Activated naive CD4-positive, alpha-beta T cell treated with anti-CD3 and anti-CD28 coated beads, Interleukin-2, amount 50 U/mL, for 72 hours (primary cell): Measurements from ENCODE around the gene STIP1. TPM values are rescaled to one million over a fixed set of nuclear protein-coding genes. Genes with fewer than 3 reads are reported as not detected.

Experiments used
- ATAC-seq, 2 donors: fragments of 150-1000 bp; cut with Tn5 transposase; 2 replicates each; pipeline ENCODE4 v1.10.0; 2021; ENCODE audit warnings: mild to moderate bottlenecking in 2 of 2, moderate library complexity in 2 of 2
- DNase-seq, 2 donors: peaks; one replicate each; pipeline ENCODE4 v3.0.0; 2021 to 2022; ENCODE audit warnings: low spot score in 2 of 2
- H3K27ac Mint-ChIP-seq, 2 donors: one replicate each; pipeline ENCODE4 v1.8.0; 2022; ENCODE audit warnings: mild to moderate bottlenecking in 2 of 2, mixed read lengths in 2 of 2
- H3K36me3 Mint-ChIP-seq, 2 donors: one replicate each; pipeline ENCODE4 v1.8.0; 2022; ENCODE audit warnings: mixed read lengths in 2 of 2
- H3K9me3 Mint-ChIP-seq, 2 donors: one replicate each; pipeline ENCODE4 v1.8.0; 2022; ENCODE audit warnings: mixed read lengths in 2 of 2
- total RNA-seq, 2 donors: library from RNA; stranded (reverse); gene quantifications; one replicate each; pipeline ENCODE4 v1.2.3, GENCODE V29; 2022

STIP1 gene
- total RNA-seq, 2 donors from 2014 or later, result 328 to 366 TPM

DNA sequence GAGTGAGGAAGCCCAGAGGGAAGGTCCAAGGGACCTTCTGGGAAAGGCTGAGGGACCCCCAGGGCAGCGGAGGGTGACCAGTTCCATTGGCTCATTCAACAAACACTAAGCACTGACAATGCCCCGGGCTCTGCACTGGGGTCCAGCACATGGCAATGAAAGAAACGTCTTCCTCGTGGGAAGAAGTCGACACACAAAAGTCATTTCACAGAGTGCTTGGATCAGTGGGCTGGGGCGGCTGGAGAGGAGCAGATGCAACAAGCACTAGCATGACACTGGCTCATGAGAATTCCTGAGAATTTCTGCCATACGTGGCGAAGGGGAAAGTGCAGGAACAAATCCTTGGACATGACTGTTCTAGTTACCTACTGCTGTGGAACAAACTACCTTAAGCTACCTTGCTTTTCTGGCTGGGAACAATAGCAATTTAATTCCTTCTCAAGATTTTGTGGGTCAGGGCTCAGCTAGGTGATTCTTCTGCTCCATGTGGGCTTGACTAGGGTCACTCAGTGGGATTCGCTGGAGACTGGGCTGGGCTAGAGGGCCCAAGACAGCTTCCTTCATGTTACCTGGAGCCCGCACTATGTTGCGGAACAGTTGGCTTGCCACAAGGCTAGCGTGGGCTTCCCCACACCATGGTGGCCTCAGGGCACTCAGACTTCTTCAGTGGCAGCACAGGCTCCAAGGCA, 6.9 kb upstream of the STIP1 start:
- DNase-seq (no peak), ATAC-seq (no peak)
- peaks cover under 1 to 3% of the 10 kb centered on the region in 2 donors for H3K9me3 Mint-ChIP-seq
- no peak overlapping the region for H3K27ac Mint-ChIP-seq
- H3K36me3 Mint-ChIP-seq, result peaks cover 0 to 16% of the 10 kb centered on the region in 2 donors

DNA sequence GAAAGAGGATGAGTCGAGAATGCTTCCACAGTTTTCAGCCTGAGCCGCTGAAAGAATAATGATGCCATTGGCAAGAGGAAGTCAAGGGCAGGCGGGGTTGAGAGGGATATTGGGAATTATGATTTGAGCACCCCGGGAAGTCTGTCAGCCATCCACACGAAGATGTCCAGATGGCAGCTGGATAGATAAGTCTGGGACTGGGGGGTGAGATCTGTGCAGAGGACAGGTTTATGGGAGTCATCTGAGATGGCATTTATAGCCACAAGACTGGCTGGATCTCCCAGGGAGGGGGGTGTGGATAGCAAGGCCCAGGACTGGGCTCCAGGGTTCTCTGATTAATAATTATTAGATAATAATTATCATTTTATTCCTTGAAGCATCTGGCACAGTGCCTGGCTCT, 5.1 kb upstream of the STIP1 start:
- H3K9me3 Mint-ChIP-seq, result no peaks in the 10 kb centered on the region
- H3K27ac Mint-ChIP-seq, result no peak overlapping the region
- ATAC-seq, result no peak
- H3K36me3 Mint-ChIP-seq, result peaks cover 2 to 13% of the 10 kb centered on the region in 2 donors
- DNase-seq, result no peak

DNA sequence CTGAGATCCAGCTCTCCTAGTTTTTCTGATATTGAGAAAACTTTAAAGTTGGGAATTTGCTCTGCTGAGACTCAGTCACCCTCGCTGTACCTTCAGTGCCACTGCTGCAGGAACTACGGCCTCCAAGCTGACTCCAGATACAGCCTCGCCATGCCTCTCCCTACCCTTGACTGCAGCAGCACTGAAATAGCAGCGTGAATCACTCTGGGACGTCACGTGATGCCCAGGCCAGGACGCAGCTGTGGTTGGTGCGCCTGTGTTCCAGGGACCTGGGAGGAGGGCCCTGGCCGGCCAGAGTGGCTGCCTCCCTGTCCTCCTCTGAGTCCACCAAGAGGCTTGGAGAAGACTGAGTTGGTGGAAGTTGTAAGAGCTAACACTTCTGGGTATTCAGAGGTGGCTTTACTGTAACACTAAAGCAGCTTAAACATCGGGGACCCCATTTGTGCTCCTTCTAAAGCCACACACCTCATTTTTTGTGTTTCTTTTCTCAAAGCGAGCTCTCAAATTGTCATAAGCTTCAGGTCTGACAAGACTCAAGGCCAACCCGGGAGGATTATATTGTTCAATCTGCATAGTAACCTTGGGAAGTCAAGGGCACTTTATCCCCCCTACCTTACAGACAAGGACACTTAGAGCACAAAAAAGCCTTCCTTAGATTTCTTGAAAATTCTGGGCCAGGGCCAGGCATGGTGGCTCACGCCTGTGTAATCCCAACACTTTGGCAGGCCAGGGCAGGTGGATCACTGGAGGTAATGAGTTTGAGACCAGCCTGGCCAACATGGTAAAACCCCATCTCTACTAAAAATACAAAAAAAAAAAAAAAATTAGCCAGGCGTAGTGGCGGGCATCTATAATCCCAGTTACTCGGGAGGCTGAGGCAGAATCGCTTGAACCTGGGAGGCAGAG, 4.2 kb upstream of the STIP1 start:
- H3K27ac Mint-ChIP-seq, result no peak overlapping the region
- ATAC-seq (peak in 1 of 2 donors; percentile 23), DNase-seq (peak; percentile 44 to 75)
- no peaks in the 10 kb centered on the region for H3K9me3 Mint-ChIP-seq
- H3K36me3 Mint-ChIP-seq, result peaks cover 6 to 17% of the 10 kb centered on the region in 2 donors

DNA sequence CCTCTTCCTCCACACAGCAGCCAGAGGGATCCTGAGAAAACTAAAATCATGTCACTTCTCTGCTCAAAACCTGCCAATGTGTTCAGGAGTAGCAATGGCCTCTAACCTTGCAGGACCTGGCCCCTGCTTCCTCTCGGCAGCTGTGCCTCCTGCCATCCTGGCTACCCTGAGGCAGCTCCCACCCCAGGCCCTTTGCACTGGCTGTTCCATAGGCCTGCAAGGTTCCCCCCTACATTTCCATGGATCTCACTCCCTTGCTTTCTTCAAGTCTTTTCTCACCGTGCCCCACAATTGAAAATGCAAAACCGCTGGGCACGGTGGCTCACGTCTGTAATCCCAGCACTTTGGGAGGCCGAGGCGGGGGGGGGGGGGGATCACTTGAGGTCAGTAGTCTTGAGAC, 2.1 kb upstream of the STIP1 start:
- no peak overlapping the region for H3K27ac Mint-ChIP-seq
- DNase-seq (no peak), ATAC-seq (no peak)
- no peaks in the 10 kb centered on the region for H3K9me3 Mint-ChIP-seq
- H3K36me3 Mint-ChIP-seq, result peaks cover 6 to 12% of the 10 kb centered on the region in 2 donors

DNA sequence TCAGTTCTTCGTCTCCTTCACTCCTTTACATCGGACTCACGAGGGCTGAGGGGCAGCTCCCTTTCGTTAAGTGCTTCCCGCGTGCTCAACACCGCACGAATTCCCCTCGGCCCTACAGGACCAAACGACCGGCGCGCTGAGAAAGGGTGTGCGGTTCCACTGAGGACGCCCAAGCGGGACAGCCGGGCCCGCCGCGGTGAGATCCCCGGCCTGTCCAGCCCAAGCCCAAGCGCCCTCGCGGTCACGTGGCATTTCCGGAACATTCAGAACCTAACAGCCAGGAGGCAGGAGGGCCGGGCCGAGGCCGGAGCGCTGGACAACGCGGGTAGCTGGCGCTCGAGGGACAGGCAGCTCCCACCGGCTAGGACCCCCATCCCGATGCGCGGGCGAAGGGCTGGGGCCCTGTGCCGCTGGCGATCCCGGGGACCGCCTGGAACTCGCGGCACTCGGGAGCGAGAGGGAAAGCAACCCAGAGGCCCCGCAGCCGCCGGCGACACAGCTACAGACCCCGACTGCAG, 737 bp upstream of the STIP1 start:
- peak in 1 of 2 donors; percentile 50 for DNase-seq
- ATAC-seq, result peak; percentile 1 to 15
- Mint-ChIP-seq H3K36me3 (peaks cover 6 to 10% of the 10 kb centered on the region in 2 donors), H3K27ac (peak overlapping the region in 1 of 2 donors; percentile 99), H3K9me3 (no peaks in the 10 kb centered on the region)

DNA sequence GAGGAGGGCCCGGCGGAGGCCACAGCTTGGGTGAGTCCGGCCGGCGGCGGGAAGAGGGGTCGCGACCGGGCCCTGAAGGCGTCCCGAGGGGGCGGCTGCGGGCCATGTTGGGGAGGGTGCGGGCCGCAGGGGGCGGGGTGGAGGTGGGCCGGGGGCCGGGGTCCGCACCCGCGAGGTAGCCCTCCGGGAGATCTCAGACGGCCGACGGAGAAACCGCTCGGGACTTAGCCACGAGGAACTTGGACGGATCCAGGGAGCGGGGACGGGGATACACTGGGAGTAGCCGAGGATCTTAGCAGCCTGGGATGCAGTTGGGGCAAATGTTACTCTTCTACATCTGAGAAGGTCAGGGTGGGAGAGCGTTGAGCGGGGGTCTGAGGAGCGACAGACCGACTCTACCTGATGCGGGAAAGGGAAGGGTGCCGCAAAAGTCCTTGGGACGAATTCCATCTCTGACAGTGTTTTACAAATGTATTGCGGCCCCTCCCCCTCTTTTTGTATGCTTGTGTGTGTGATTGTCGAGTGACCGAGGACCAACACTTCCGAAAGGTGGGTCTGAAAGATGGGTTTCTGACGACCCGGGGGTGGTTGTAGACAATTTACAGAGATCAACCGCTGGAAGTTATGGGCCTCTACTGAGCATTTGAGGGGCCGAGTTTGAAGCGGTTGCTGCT, 658 bp downstream of the STIP1 start:
- Mint-ChIP-seq H3K27ac (no peak overlapping the region), H3K36me3 (peaks cover 6 to 10% of the 10 kb centered on the region in 2 donors), H3K9me3 (no peaks in the 10 kb centered on the region)
- peak; percentile 54 to 71 for DNase-seq
- no peak for ATAC-seq

DNA sequence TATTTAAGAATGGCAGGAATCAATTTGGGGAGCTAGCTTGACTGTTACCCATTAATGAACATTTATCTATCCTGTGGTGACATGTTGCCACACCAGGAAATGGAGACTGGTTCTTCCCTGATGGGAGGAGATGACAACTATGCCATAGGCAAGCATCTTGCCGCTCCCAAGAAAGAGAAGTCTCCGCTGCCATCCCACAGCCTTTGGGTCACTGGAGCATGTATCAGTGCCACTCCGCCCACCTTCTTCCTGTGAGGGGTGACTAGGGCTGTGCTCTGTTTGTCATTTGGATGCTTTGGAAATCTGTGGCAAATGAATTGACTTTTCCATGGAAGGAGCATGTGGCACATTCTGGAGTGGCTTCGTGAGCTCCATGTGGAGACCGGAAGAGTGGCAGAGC, 6.5 kb downstream of the STIP1 start:
- Mint-ChIP-seq H3K9me3 (no peaks in the 10 kb centered on the region), H3K27ac (peak overlapping the region in 1 of 2 donors; percentile 82), H3K36me3 (peaks cover 31% of the 10 kb centered on the region in 2 donors)
- DNase-seq (no peak), ATAC-seq (no peak)

DNA sequence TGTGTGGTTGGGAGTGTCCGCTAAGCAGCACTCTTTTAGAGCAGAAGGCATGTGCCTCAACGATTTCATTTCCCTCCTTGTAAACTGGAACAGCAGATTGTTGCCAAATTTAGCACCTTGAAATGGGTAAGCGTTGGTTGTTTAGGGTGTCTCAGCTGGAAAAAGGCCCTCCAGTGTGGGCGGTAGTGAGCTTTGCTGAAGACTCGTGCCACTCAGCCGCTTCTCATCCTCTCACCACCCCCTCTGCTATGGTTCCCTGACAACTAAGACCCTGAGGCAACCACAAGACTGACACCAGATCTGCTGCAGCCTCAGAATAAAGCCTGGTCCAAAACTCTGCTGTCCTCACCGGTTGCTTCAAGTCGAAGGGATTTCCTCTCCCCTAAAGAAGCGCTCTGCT, 10.7 kb downstream of the STIP1 start:
- ATAC-seq, result no peak
- no peak overlapping the region for H3K27ac Mint-ChIP-seq
- H3K36me3 Mint-ChIP-seq, result peaks cover 34 to 43% of the 10 kb centered on the region in 2 donors

DNA sequence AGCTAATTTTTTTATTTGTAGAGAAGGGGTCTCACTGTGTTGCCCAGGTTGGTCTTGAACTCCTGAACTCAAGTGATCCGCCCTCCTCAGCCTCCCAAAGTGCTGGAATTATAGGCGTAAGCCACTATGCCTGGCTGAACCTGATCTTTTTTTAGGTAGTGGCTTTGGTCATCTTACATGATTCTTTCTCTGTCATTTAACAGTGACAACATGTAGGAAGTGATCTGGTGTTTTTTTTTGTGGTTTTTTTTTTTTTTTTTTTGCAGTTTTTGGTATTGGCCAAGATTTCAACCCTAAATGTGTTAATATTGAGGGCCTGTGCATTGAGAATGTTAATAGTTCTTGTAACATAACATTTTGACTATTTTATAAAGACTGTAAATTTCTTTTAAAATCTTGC, 12.5 kb downstream of the STIP1 start:
- H3K27ac Mint-ChIP-seq, result peak overlapping the region in 1 of 2 donors; percentile 36
- DNase-seq, result no peak
- ATAC-seq, result no peak
- H3K36me3 Mint-ChIP-seq, result peaks cover 39 to 48% of the 10 kb centered on the region in 2 donors
- no peaks in the 10 kb centered on the region for H3K9me3 Mint-ChIP-seq

More for the DNA sequence above, 10.7 kb downstream of the STIP1 start:
- H3K9me3 Mint-ChIP-seq, result no peaks in the 10 kb centered on the region
- no peak for DNase-seq

DNA sequence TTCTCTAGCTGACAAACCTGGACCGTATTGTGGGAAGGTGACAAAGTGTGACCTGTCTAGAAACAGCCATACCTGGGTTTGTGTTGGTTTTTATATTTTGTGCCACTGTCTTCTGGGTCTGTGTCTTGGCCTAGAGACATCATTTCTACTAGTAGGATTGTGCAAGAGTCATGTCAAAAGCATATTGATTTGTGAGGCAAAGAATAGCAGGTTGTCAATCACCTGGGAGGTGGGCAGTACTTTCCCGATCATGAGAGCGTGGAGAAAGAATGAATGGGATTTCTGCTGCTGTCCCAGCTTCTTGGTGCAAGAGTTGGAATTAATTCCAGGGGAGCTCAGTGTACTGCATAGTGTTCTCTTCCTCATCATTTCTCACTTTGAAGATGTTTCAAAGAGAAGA, 15.6 kb downstream of the STIP1 start:
- H3K27ac Mint-ChIP-seq, result peak overlapping the region; percentile 13 to 39
- DNase-seq (no peak), ATAC-seq (no peak)
- peaks cover 36 to 46% of the 10 kb centered on the region in 2 donors for H3K36me3 Mint-ChIP-seq
- H3K9me3 Mint-ChIP-seq, result no peaks in the 10 kb centered on the region

DNA sequence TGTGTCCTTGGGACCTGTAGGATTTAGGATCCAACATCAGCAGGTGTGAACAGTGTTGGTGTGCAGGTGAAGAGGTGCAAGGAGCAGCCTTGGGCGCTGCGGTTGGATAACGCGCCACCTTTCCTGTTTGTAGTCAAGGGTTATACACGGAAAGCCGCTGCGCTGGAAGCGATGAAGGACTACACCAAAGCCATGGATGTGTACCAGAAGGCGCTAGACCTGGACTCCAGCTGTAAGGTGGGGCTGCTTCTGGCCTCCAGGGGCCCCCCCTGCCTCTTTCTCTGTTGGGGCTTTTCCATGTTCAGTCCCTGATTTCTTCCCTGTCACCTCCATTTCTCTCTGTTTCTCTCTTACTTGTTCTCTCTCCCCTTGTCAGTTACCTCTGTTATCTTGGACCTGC, 17.0 kb downstream of the STIP1 start:
- peak overlapping the region in 1 of 2 donors; percentile 22 for H3K27ac Mint-ChIP-seq
- H3K9me3 Mint-ChIP-seq, result no peaks in the 10 kb centered on the region
- peaks cover 44 to 49% of the 10 kb centered on the region in 2 donors for H3K36me3 Mint-ChIP-seq
- DNase-seq, result no peak
- no peak for ATAC-seq

DNA sequence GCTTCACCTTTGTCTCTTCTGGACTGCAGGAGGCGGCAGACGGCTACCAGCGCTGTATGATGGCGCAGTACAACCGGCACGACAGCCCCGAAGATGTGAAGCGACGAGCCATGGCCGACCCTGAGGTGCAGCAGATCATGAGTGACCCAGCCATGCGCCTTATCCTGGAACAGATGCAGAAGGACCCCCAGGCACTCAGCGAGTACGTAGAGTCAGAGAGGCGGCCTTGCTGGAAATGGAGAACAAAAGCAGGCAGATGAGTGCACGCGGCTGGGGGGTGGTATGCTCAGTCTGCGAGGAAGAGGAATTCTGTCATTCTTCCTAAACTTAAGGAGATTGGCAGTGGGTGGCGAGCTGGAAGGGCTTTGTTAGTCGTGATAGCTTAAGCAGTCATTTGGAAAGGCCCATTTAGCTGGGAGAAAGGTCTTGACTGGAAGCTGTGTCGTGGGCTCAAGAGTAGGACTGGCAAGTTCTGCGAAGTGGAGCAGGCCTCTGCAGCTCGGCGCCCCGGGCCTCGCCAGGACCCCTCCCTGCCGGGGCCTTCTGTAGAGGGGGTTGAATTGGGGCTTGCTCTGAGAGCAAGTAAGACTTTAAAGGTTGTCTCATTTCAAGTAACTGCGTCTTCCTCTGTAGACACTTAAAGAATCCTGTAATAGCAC, 17.6 kb downstream of the STIP1 start:
- Mint-ChIP-seq H3K9me3 (no peaks in the 10 kb centered on the region), H3K27ac (peak overlapping the region in 1 of 2 donors; percentile 68), H3K36me3 (peaks cover 45 to 49% of the 10 kb centered on the region in 2 donors)
- DNase-seq (no peak), ATAC-seq (no peak)

DNA sequence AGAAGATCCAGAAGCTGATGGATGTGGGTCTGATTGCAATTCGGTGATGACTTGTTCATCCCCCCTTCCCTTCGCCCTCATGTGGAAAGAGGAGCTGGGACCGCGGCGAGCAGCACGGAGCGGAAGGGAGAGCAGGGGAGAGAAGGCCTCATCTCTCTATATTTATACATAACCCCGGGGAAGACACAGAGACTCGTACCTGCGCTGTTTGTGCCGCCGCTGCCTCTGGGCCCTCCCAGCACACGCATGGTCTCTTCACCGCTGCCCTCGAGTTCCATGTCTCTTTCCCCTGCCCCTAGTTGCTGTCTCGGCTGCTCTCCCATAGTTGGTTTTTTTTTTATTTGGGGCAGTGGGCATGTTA, 18.1 kb downstream of the STIP1 start:
- Mint-ChIP-seq H3K36me3 (peaks cover 49 to 50% of the 10 kb centered on the region in 2 donors), H3K27ac (peak overlapping the region; percentile 68 to 69), H3K9me3 (no peaks in the 10 kb centered on the region)
- no peak for DNase-seq
- ATAC-seq, result no peak

DNA sequence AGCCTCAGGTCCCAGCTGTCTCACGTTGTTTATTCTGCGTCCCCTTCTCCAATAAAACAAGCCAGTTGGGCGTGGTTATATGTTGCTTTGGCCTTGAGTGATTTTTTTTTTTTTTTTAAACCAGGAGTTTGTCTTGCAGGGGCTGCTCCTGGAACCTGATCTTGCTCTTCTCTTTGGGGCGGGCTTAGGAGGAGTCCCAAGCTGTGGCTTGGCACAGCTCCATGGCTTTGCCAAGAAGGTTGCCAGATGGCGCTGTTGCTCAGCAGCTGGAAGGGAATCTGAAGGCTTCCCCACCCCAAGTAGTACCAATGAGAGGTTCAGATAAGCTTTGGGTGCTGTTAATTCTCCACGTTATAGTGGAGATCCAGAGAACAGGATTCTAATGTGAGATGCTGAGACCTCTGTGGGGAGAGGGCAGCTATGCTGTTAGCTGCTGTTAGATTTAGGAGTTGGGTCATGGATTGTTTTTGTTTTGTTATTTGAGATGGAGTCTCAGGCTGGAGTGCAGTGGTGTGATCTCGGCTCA, 18.6 kb downstream of the STIP1 start:
- Mint-ChIP-seq H3K9me3 (no peaks in the 10 kb centered on the region), H3K36me3 (peaks cover 49 to 52% of the 10 kb centered on the region in 2 donors), H3K27ac (peak overlapping the region; percentile 69 to 92)
- DNase-seq (peak in 1 of 2 donors; percentile 75), ATAC-seq (peak in 1 of 2 donors; percentile 27)

DNA sequence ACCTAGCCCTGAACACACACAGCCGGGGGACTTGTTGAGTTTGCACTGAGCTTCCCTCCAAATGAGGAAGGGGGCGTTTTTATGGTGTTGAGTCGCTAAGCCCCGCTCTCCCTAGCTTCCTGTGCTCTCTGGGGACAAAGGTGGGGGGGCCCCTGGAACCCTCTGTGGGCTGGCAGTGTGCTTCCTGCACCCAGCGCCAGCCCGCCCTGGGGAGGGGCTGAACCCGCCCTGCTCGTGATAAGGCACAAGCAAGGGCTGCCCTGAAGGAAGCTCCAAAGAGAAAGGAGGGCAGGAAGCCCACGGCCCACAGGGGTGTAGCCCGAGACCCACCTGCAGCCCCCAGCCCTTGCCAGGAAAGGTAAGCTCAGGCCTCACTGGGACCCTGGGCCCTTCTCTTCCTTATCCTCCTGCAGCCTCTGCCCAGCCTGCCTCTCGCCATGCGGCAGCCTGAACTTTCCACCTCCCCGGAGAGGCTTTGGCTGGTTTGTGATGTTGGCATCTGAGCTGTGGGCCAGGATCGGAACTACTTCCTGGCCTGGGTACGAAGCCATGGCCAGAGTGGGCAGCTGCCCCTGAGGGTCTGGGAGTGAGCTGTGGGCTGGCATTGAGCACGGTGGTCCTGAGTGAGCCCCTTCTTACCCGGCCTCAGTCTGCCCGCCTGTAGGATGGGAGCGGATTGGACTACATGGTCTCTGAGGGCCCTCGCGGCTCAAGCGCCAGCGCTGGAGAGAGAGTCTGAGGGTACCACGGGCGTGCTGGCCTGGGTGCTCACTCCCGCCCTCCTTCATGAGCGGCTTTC, 20.7 kb downstream of the STIP1 start, which contains the start of gene FERMT3:
FERMT3 (plus strand) TSS at position 265 of the 799 bp plus-strand sequence. CDS start 644 bp downstream, outside the sequence.
- Mint-ChIP-seq H3K27ac (peak within 1 kb of the TSS; percentile 97 to 98), H3K36me3 (peaks cover 42 to 48% of the 10 kb centered on the region in 2 donors)
- DNase-seq, result peak; percentile 70 to 85

More for the DNA sequence above, 20.7 kb downstream of the STIP1 start, which contains the start of gene FERMT3:
- no peaks in the 10 kb centered on the region for H3K9me3 Mint-ChIP-seq
- ATAC-seq, result peak; percentile 61 to 67
